CD4-positive, alpha-beta T cell treated with Interleukin-15 for 4 hours (primary cell): ENCODE results near the gene AJM1.
"Not testable (repeated sequence)": the region's sequence is repeated elsewhere in the genome, so short reads cannot be mapped to it uniquely, and the experiment has no call there.

Source experiments
- DNase-seq: peaks from one replicate; pipeline ENCODE4 v3.0.0-alpha.2; 2020; ENCODE audit warnings: low spot score

Gene AJM1

GRCh38 chr9:136842380-136842948, at the start of gene AJM1:
TSS of gene AJM1 (plus strand) at chr9:136842478. CDS start at chr9:136844415, 1,937 bp downstream.
- peak; percentile 84 for DNase-seq

- no peak for DNase-seq
Observed at GRCh38 chr9:136793086-136793946, 49.0 kb upstream of the AJM1 start.

- DNase-seq = no peak
Observed at GRCh38 chr9:136794281-136794999, 47.8 kb upstream of the AJM1 start.

DNA sequence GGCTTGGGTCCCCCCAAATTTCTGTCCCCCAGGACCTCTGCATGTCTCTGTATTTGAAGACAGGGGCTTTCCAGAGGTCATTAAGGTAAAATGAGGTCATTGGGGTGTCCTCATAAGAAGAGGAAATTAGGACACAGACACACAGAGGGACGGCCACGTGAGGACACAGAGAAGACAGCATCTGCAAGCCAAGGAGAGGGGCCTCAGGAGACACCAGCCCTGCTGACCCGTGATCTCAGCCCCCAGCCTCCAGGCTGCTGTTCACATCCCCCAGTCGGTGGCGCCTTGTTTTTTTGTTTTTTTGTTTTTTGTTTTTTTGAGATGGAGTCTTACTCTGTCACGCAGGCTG, 47.3 kb upstream of the AJM1 start:
- no peak for DNase-seq

DNA sequence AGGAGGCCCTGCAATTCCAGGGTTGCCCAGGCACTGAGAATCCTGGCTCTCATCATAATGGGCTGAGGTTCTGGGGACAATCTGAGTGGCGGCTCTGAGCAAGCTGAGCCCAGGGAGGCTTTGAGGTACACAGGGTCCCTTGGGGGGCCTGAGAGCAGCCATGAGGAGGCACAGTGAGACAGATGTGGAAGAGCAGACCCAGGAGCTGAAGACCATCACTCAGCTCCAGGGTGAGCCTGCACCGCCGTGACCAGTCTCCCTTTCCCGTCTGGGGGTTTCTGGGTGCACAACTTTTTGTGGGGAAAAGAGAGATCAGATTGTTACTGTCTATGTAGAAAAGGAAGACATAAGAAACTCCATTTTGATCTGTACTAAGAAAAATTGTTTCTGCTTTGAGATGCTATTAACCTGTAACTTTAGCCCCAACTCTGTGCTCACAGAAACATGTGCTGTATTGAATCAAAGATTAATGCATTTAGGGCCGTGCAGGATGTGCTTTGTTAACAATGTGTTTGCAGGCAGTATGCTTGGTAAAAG, 46.0 kb upstream of the AJM1 start, which contains the start of gene CCDC183:
Gene CCDC183 (plus strand): TSS at position 101 of the 537 bp plus-strand sequence. CDS start 60 bp downstream, at position 161.
- DNase-seq = no peak

- DNase-seq = not testable (repeated sequence)
Observed at GRCh38 chr9:136796775-136797347, 45.4 kb upstream of the AJM1 start.

- no peak for DNase-seq
Observed at GRCh38 chr9:136798708-136799078, 43.6 kb upstream of the AJM1 start.

GRCh38 chr9:136799079-136799853, 43.0 kb upstream of the AJM1 start:
- no peak for DNase-seq

DNA sequence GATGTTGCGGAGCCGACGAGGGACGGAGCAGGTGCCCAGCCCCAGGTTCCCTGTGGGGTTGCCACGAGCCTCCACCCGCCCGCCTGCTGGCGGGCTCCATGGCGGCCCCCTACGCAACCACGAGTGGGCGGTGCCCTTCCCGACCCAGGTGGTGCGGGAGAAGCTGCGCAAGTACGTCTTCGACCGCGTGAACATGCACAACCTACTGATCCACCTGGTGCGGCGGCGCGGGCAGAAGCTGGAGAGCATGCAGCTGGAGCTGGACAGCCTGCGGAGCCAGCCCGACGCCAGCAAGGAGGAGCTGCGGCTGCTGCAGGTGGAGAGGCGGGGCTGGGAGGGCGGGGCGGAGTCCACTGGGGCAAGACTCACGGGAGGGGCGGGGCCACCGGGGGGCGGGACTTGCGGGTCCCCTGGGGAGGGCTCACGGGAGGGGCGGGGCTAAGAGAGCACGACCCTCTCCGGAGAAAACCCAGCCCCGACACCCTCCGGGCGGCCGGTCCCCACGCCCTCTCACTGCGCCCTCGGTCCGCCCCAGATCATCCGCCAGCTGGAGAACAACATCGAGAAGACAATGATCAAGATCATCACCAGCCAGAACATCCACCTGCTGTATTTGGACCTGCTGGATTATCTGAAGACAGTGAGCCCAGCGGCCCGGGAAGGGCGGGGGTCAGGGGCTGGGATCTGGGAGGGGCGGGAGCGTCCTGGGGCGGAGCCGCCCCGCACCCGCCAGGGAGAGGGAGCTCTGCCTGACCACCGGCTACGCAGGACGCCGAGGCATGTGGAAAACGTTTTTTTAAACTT, 42.2 kb upstream of the AJM1 start:
- DNase-seq = peak; percentile 87

- no peak for DNase-seq
Observed at GRCh38 chr9:136802321-136802720, 40.0 kb upstream of the AJM1 start.

- not testable (repeated sequence) for DNase-seq
Observed at GRCh38 chr9:136803009-136803550, 39.2 kb upstream of the AJM1 start.

GRCh38 chr9:136803551-136804508, 38.4 kb upstream of the AJM1 start:
- DNase-seq = no peak

DNA sequence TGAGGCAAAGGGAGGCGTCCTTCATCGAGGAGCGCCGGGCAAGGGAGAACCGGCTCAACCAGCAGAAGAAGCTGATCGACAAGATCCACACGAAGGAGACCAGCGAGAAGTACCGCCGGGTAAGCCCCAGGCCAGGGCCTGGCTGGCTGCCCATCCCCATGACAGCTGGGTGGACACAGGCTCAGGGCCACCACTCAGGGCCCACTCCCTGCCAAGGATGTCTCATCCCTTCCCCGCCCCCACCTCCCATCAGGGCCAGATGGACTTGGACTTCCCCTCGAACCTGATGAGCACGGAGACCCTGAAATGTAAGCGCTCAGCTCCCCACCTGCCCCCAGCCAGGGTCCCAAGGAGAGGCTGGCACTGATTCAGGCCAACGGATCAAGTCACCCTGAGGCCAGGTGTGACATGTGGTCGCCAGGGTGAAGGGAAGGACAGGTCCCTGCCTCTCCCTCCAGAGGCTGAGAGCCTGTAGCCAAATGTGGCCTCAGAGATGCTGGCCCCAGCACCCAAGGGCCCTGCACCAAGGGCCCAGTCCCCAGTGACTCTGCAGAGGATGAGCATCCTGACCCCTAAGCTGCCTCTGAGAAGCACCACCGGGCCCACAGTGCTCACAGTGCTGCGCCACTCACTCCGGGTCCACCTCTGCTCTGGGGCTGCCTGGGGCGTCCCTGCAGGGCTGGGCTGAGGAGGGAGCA, 37.6 kb upstream of the AJM1 start:
- DNase-seq = no peak

DNA sequence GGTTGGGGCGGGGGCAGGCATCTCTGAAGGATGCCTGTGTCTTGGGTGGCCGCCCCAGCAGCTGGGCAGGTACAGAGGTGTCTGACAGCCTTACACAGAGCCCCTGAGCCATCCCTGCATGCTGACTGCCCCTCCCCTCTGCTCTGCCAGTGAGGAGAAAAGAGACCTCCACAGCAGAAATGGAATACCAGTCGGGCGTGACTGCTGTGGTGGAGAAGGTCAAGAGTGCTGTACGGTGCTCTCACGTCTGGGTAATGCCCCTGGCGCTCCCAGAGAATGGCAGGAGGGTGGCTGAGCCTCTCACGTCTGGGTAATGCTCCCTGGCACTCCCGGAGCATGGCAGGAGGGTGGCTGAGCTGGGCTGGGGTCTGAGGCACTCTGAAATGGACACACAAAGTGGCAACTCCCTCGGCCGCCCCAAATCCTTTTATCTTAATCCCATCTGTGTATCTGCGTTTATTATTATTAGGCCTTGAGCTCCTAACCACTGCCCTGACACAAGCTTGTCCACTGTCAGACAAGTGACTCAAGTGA, 37.0 kb upstream of the AJM1 start:
- no peak for DNase-seq

DNA sequence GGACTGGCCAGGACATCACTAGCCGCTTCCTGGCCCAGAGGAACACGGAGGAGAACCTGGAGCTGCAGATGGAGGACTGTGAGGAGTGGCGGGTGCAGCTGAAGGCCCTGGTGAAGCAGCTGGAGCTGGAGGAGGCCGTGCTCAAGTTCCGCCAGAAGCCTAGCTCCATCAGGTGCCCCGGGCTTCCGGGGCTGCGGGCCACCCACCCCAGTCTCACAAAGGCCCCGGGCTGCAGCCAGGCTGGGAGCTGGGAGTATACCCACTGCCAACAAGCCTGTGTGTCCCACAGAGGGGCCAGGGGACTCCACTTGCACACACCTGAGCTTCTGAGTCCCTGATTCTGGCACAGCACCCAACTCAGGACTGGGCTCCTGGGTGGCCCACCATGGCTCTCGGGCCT, 36.2 kb upstream of the AJM1 start:
- no peak for DNase-seq

- no peak for DNase-seq
Observed at GRCh38 chr9:136806631-136807201, 35.6 kb upstream of the AJM1 start.

- peak; percentile 79 for DNase-seq
Observed at GRCh38 chr9:136807281-136808074, 34.8 kb upstream of the AJM1 start, which contains the start of gene RABL6. TSS of gene RABL6 (plus strand) at chr9:136807948. CDS start at chr9:136808197, 249 bp downstream.
